GM18907 (cell line): ENCODE data around the gene CELF4.

Experiments used
- ATAC-seq: cut with Tn5 transposase; IDR thresholded peaks from one replicate; pipeline ENCODE4 v1.9.1; 2021; ENCODE audit warnings: mild to moderate bottlenecking, moderate library complexity; ENCODE audit not compliant: unreplicated experiment

CELF4 gene

GRCh38 chr18:37574113-37574512 lies 8.5 kb upstream of the CELF4 start:
- no peak for ATAC-seq

GRCh38 chr18:37572736-37573135 lies 7.1 kb upstream of the CELF4 start:
- ATAC-seq: no peak

GRCh38 chr18:37571266-37571665 lies 5.7 kb upstream of the CELF4 start:
- no peak for ATAC-seq

- ATAC-seq: no peak
Measured at GRCh38 chr18:37570336-37570930, 4.8 kb upstream of the CELF4 start.

- ATAC-seq: no peak
Measured at GRCh38 chr18:37568671-37569070, 3.1 kb upstream of the CELF4 start.

GRCh38 chr18:37567994-37568359 lies 2.4 kb upstream of the CELF4 start:
- no peak for ATAC-seq

- no peak for ATAC-seq
Measured at GRCh38 chr18:37567061-37567993, 1.7 kb upstream of the CELF4 start.

- no peak for ATAC-seq
Measured at GRCh38 chr18:37566479-37567060, 972 bp upstream of the CELF4 start.

GRCh38 chr18:37565977-37566478 lies 430 bp upstream of the CELF4 start:
- no peak for ATAC-seq

- no peak for ATAC-seq
Measured at GRCh38 chr18:37564711-37565100, 892 bp downstream of the CELF4 start.

GRCh38 chr18:37563931-37564392 lies 1.6 kb downstream of the CELF4 start:
- no peak for ATAC-seq

GRCh38 chr18:37561986-37562385 lies 3.6 kb downstream of the CELF4 start:
- no peak for ATAC-seq

- no peak for ATAC-seq
Measured at GRCh38 chr18:37560003-37560402, 5.6 kb downstream of the CELF4 start.

- ATAC-seq: peak; percentile 52
Measured at GRCh38 chr18:37559194-37559593, 6.4 kb downstream of the CELF4 start.

GRCh38 chr18:37554399-37554787 lies 11.2 kb downstream of the CELF4 start:
- ATAC-seq: no peak

GRCh38 chr18:37553633-37554398 lies 11.8 kb downstream of the CELF4 start:
- no peak for ATAC-seq

GRCh38 chr18:37552286-37552685 lies 13.3 kb downstream of the CELF4 start:
- ATAC-seq: no peak

GRCh38 chr18:37551846-37552245 lies 13.8 kb downstream of the CELF4 start:
- ATAC-seq: no peak

GRCh38 chr18:37551249-37551648 lies 14.3 kb downstream of the CELF4 start:
- no peak for ATAC-seq

- ATAC-seq: no peak
Measured at GRCh38 chr18:37550118-37550875, 15.3 kb downstream of the CELF4 start.
